Testis (tissue), 3 donors: Measurements from ENCODE around the gene ARPP21. TPM values are rescaled to one million over a fixed set of nuclear protein-coding genes. Genes with fewer than 3 reads are reported as not detected.

Experiments
- DNase-seq: peaks from one replicate; pipeline ENCODE4 v3.0.0-alpha.2; 2019
- H3K27ac ChIP-seq, 2 donors: fragments of 200-600 bp; sonication (generic); one replicate each; pipeline ENCODE4 v1.5.1; 2019
- H3K27me3 ChIP-seq: fragments of 200-600 bp; sonication (generic); one replicate; pipeline ENCODE4 v1.5.1; 2019
- H3K36me3 ChIP-seq: fragments of 200-600 bp; sonication (generic); one replicate; pipeline ENCODE4 v1.5.1; 2017; ENCODE audit warnings: low read depth; ENCODE audit errors: missing control alignments
- H3K4me1 ChIP-seq: fragments of 200-600 bp; sonication (generic); one replicate; pipeline ENCODE4 v1.5.1; 2019
- H3K4me3 ChIP-seq, 2 donors: fragments of 200-600 bp; sonication (generic); one replicate each; pipeline ENCODE4 v1.5.1; 2017 to 2019
- H3K9me3 ChIP-seq: fragments of 200-600 bp; sonication (generic); one replicate; pipeline ENCODE4 v1.5.1; 2017
- POLR2A ChIP-seq: fragments of 450-650 bp; IDR thresholded peaks from one replicate; pipeline ENCODE4 v1.6.1; 2017; ENCODE audit warnings: antibody characterized with exemption, mild to moderate bottlenecking, moderate library complexity
- WGBS, 2 donors: methylation state at CpG; one replicate each; pipeline ENCODE4 v1.1.5; 2018; 5-methylcytosine and 5-hydroxymethylcytosine counted together
- intact Hi-C: fragments of 100-400 bp; cut with DNase I; formaldehyde crosslinking; loops from one replicate; pipeline ENCODE4 v1.15.1; 2023; ENCODE audit warnings: low total_unique reads
- polyA plus RNA-seq: library from polyadenylated mRNA; stranded (reverse); fragments of 350-450 nt; fragmentation: Illumina TruSeq; extraction: RNeasy Lipid Tissue Mini Kit (QIAGEN cat#74804); gene quantifications from one replicate; pipeline ENCODE4 v1.2.3, GENCODE V29; 2014; ENCODE audit warnings: low read depth, low replicate concordance; ENCODE audit not compliant: insufficient read depth
- total RNA-seq, 2 donors: library from RNA; depleted of rRNA; stranded (reverse); fragments of >200 nt; gene quantifications; one replicate each; pipeline ENCODE4 v1.2.3, GENCODE V29; 2016
- TF ChIP-seq, protein P1 (sequence below), 3 experiments: fragments of 450-650 bp in 2 of 3; fragments of 200-600 bp in 1 of 3; sonication (generic) in 1 of 3; IDR thresholded peaks; one replicate each; pipeline ENCODE4 v1.5.1; 2016 to 2019; ENCODE audit warnings: antibody characterized with exemption in 3 of 3, mild to moderate bottlenecking in 2 of 3, moderate library complexity in 1 of 3

ARPP21 gene
- total and polyA plus RNA-seq, 3 donors from 2014 or later = 0.47 to 1.1 (median 0.87) TPM

GRCh38 chr3:35677797-35678196 is 38.5 kb downstream of the ARPP21 start:
- TF ChIP-seq, protein P1, sequence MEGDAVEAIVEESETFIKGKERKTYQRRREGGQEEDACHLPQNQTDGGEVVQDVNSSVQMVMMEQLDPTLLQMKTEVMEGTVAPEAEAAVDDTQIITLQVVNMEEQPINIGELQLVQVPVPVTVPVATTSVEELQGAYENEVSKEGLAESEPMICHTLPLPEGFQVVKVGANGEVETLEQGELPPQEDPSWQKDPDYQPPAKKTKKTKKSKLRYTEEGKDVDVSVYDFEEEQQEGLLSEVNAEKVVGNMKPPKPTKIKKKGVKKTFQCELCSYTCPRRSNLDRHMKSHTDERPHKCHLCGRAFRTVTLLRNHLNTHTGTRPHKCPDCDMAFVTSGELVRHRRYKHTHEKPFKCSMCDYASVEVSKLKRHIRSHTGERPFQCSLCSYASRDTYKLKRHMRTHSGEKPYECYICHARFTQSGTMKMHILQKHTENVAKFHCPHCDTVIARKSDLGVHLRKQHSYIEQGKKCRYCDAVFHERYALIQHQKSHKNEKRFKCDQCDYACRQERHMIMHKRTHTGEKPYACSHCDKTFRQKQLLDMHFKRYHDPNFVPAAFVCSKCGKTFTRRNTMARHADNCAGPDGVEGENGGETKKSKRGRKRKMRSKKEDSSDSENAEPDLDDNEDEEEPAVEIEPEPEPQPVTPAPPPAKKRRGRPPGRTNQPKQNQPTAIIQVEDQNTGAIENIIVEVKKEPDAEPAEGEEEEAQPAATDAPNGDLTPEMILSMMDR (IDR thresholded peaks at IDR 0.05) = no peak
- TF ChIP-seq POLR2A = no peak
- WGBS, 2 donors = 71 to 79% methylated on average over 5 of the region's 5 CpGs
- no peaks in the 10 kb centered on the region for H3K9me3 ChIP-seq
- H3K27ac ChIP-seq = no peak overlapping the region
- H3K36me3 ChIP-seq = no peaks in the 10 kb centered on the region
- H3K27me3 ChIP-seq = no peaks in the 10 kb centered on the region
- intact Hi-C loops = no loop called here
- no peak for DNase-seq
- H3K4me3 ChIP-seq = no peak overlapping the region
- no peaks in the 10 kb centered on the region for H3K4me1 ChIP-seq

- H3K36me3 ChIP-seq = no peaks in the 10 kb centered on the region
- no peaks in the 10 kb centered on the region for H3K4me1 ChIP-seq
- TF ChIP-seq, protein P1 (IDR thresholded peaks at IDR 0.05) = no peak
- TF ChIP-seq POLR2A = no peak
- no peak overlapping the region for H3K4me3 ChIP-seq
- no peaks in the 10 kb centered on the region for H3K9me3 ChIP-seq
- intact Hi-C loops = no loop called here
- no peaks in the 10 kb centered on the region for H3K27me3 ChIP-seq
- DNase-seq = no peak
- 72 to 77% methylated on average over 7 of the region's 7 CpGs for WGBS, 2 donors
- no peak overlapping the region for H3K27ac ChIP-seq
Observed at GRCh38 chr3:35678643-35679161, 39.4 kb downstream of the ARPP21 start.

GRCh38 chr3:35679409-35680080 is 40.2 kb downstream of the ARPP21 start:
- WGBS, 2 donors = 62 to 66% methylated on average over 14 of the region's 14 CpGs
- Histone ChIP-seq H3K27me3 (no peaks in the 10 kb centered on the region), H3K4me3 (no peak overlapping the region), H3K27ac (no peak overlapping the region), H3K9me3 (no peaks in the 10 kb centered on the region), H3K36me3 (no peaks in the 10 kb centered on the region), H3K4me1 (no peaks in the 10 kb centered on the region)
- intact Hi-C loops = no loop called here
- DNase-seq = no peak
- no peak for TF ChIP-seq POLR2A
- TF ChIP-seq, protein P1 (IDR thresholded peaks at IDR 0.05) = no peak

- WGBS, 2 donors = 63 to 72% methylated on average over 5 of the region's 5 CpGs
- intact Hi-C loops = no loop called here
- H3K36me3 ChIP-seq = no peaks in the 10 kb centered on the region
- TF ChIP-seq POLR2A = no peak
- TF ChIP-seq, protein P1 (IDR thresholded peaks at IDR 0.05) = no peak
- no peak overlapping the region for H3K27ac ChIP-seq
- DNase-seq = no peak
- H3K4me3 ChIP-seq = no peak overlapping the region
- H3K9me3 ChIP-seq = no peaks in the 10 kb centered on the region
- H3K27me3 ChIP-seq = no peaks in the 10 kb centered on the region
- H3K4me1 ChIP-seq = no peaks in the 10 kb centered on the region
Observed at GRCh38 chr3:35680866-35681650, 41.7 kb downstream of the ARPP21 start.
